Subcutaneous preadipocyte (primary cell): Measurements from ENCODE around the gene PREP. TPM values are rescaled to one million over a fixed set of nuclear protein-coding genes. Genes with fewer than 3 reads are reported as not detected.

Experiments
- total RNA-seq: library from RNA; depleted of rRNA; stranded (reverse); fragments of >200 nt; gene quantifications from 2 replicates; pipeline ENCODE4 v1.2.3, GENCODE V29; 2012

The PREP gene
- 17.3 and 18.4 TPM in 2 replicates for total RNA-seq

DNA sequence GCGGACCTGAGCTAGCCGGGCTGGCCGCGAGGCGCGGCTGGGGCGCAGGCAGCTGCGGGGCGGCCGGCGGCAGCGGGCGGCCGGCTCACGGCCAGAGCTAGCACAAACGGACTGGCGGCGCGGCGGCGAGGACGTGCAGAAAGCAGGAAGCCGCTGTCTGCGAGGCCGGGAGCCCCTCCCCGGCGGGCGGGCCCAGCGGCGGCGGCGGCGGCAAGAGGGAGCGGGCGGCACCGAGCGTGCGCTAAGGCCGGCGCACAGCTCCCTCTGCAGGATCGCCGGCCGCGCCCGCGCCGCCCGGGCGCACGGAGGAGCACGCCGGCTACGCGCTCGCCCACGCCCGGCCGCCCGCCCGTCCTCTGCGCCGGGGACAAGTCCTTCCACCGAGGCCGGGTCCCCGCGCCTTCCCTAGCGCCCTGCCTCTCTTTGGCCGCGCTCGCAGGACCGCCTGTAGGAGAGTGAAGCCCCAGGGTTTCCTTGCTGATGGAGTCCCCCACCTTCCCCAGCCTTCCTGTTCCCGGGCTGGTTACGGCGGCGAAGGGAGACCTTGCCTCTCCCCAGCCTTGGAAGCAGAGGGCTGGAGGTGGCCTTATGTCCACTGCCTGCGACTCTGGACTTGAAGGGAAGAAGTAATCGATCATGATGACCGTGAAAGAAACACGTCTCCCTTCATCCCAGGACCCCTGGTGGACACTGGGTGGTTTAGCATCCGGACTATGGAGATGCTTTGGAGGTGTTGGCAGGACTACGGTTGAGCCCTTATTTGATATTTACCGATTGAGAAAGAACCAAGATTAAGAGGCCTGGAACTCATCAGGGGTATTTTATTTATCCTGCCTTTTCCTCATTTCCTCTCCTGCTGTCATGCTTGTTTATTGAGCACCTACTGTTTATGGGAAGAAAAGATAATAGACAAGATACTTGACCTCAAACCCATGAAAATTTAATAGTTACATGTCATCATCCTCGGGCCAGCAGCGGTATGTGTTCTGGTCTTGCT lies at the start of gene PREP:
Gene PREP, minus strand, starts transcription at position 144 of the 997 bp plus-strand sequence. CDS start 191 bp downstream, outside the sequence.

Other genes with a start within 250 kb of the PREP start
- 23.7 and 24.6 TPM in 2 replicates for gene POPDC3, start 223.1 kb downstream of the PREP start, total RNA-seq